NCI-H2227 treated with DMSO at 0.1 percent for 48 hours (cell line): ENCODE data around the gene CBFA2T3.
"Not testable (repeated sequence)": the region's sequence is repeated elsewhere in the genome, so short reads cannot be mapped to it uniquely, and the experiment has no call there.

Experiments
- DNase-seq: peaks from one replicate; lab custom pipeline; 2025; lab: John Stamatoyannopoulos, UW

The CBFA2T3 gene

GRCh38 chr16:88906535-88907105, 70.4 kb downstream of the CBFA2T3 start:
- no peak for DNase-seq

- DNase-seq, result no peak
These were observed 71.0 kb downstream of the CBFA2T3 start for GRCh38 chr16:88906020-88906419.

- DNase-seq, result no peak
These were observed 71.4 kb downstream of the CBFA2T3 start for GRCh38 chr16:88905563-88905962.

- DNase-seq, result no peak
These were observed 72.2 kb downstream of the CBFA2T3 start for GRCh38 chr16:88904676-88905365.

- DNase-seq, result no peak
These were observed 73.7 kb downstream of the CBFA2T3 start for GRCh38 chr16:88903267-88903666.

- no peak for DNase-seq
These were observed 74.3 kb downstream of the CBFA2T3 start for GRCh38 chr16:88902744-88903143.

GRCh38 chr16:88901718-88902337, 75.2 kb downstream of the CBFA2T3 start:
- DNase-seq, result no peak

GRCh38 chr16:88900662-88901052, 76.3 kb downstream of the CBFA2T3 start:
- DNase-seq, result no peak

GRCh38 chr16:88899901-88900661, 76.9 kb downstream of the CBFA2T3 start:
- DNase-seq, result no peak

- DNase-seq, result no peak
These were observed 79.1 kb downstream of the CBFA2T3 start for GRCh38 chr16:88897696-88898425.

GRCh38 chr16:88896238-88897070, 80.6 kb downstream of the CBFA2T3 start:
- no peak for DNase-seq

- DNase-seq, result no peak
These were observed 81.7 kb downstream of the CBFA2T3 start for GRCh38 chr16:88895335-88895734.

GRCh38 chr16:88894681-88895300, 82.2 kb downstream of the CBFA2T3 start:
- no peak for DNase-seq

GRCh38 chr16:88894266-88894665, 82.7 kb downstream of the CBFA2T3 start:
- DNase-seq, result not testable (repeated sequence)

GRCh38 chr16:88893127-88893968, 83.7 kb downstream of the CBFA2T3 start:
- no peak for DNase-seq

- DNase-seq, result no peak
These were observed 84.9 kb downstream of the CBFA2T3 start for GRCh38 chr16:88892065-88892464.

- DNase-seq, result no peak
These were observed 85.9 kb downstream of the CBFA2T3 start for GRCh38 chr16:88891083-88891482.

- DNase-seq, result not testable (repeated sequence)
These were observed 87.2 kb downstream of the CBFA2T3 start for GRCh38 chr16:88889702-88890352.
